Brain microvascular endothelial cell (primary cell): Measurements from ENCODE around the gene KCNMA1.

Source experiments
- DNase-seq: peaks from one replicate; pipeline ENCODE4 v3.0.0-alpha.2; 2020
- H3K27ac ChIP-seq: fragments of 250-450 bp; sonication (Bioruptor Pico); 2 replicates; pipeline ENCODE4 v1.5.1; 2020; ENCODE audit warnings: mild to moderate bottlenecking, moderate library complexity
- H3K27me3 ChIP-seq: fragments of 250-450 bp; sonication (Bioruptor Pico); replicated peaks from 2 replicates; pipeline ENCODE4 v1.5.1; 2020; ENCODE audit warnings: mild to moderate bottlenecking
- H3K36me3 ChIP-seq: fragments of 250-450 bp; sonication (Bioruptor Pico); replicated peaks from 2 replicates; pipeline ENCODE4 v1.5.1; 2020; ENCODE audit warnings: mild to moderate bottlenecking
- H3K4me3 ChIP-seq: 2 replicates; pipeline ENCODE4 v1.5.1; 2011; ENCODE audit warnings: low read depth, mild to moderate bottlenecking, control low read depth, low read length, moderate library complexity
- CTCF ChIP-seq: IDR thresholded peaks from 2 replicates; pipeline ENCODE4 v1.5.1; 2011; ENCODE audit warnings: low read depth, mild to moderate bottlenecking, moderate library complexity, low read length, control low read depth, inconsistent platforms; ENCODE audit errors: missing control alignments
- in situ Hi-C: cut with HindIII; loops from 2 replicates; pipeline ENCODE4 v1.10.0; 2017; ENCODE audit warnings: low sequenced_read_pairs, low pct_ligation_motif_present

KCNMA1 gene

GRCh38 chr10:76868098-76868977 is 769.3 kb downstream of the KCNMA1 start:
- no peaks in the 10 kb centered on the region for H3K27me3 ChIP-seq
- H3K27ac ChIP-seq: no peak overlapping the region
- TF ChIP-seq CTCF: no peak
- H3K4me3 ChIP-seq: no peak overlapping the region
- no peaks in the 10 kb centered on the region for H3K36me3 ChIP-seq
- in situ Hi-C loops: no loop called here
- no peak for DNase-seq

- Histone ChIP-seq H3K36me3 (no peaks in the 10 kb centered on the region), H3K27me3 (no peaks in the 10 kb centered on the region), H3K4me3 (no peak overlapping the region), H3K27ac (no peak overlapping the region)
- in situ Hi-C loops: no loop called here
- no peak for DNase-seq
- no peak for TF ChIP-seq CTCF
Measured at GRCh38 chr10:76866841-76867586, 770.6 kb downstream of the KCNMA1 start.

- no peak overlapping the region for H3K4me3 ChIP-seq
- TF ChIP-seq CTCF: no peak
- no peaks in the 10 kb centered on the region for H3K36me3 ChIP-seq
- H3K27ac ChIP-seq: no peak overlapping the region
- DNase-seq: no peak
- H3K27me3 ChIP-seq: no peaks in the 10 kb centered on the region
- in situ Hi-C loops: no loop called here
Measured at GRCh38 chr10:76864922-76865321, 772.7 kb downstream of the KCNMA1 start.

GRCh38 chr10:76858721-76859120 is 778.9 kb downstream of the KCNMA1 start:
- Histone ChIP-seq H3K4me3 (no peak overlapping the region), H3K27me3 (no peaks in the 10 kb centered on the region), H3K27ac (no peak overlapping the region), H3K36me3 (no peaks in the 10 kb centered on the region)
- no peak for TF ChIP-seq CTCF
- in situ Hi-C loops: no loop called here
- DNase-seq: no peak

GRCh38 chr10:76840802-76841201 is 796.8 kb downstream of the KCNMA1 start:
- Histone ChIP-seq H3K4me3 (no peak overlapping the region), H3K27ac (no peak overlapping the region), H3K36me3 (no peaks in the 10 kb centered on the region), H3K27me3 (no peaks in the 10 kb centered on the region)
- TF ChIP-seq CTCF: no peak
- in situ Hi-C loops: no loop called here
- no peak for DNase-seq
